Panc1 (cell line): ENCODE measurements around the gene AP1B1. TPM values are rescaled to one million over a fixed set of nuclear protein-coding genes. Genes with fewer than 3 reads are reported as not detected.

Experiments
- ATAC-seq: fragments of 200-7000 bp; cut with Tn5 transposase; 2 replicates; pipeline ENCODE4 v1.9.1; 2020; ENCODE audit warnings: mild to moderate bottlenecking, moderate library complexity
- BruUV-seq: library from RNA; stranded (reverse); fragments of 400-500 nt; replicated peaks from 2 replicates; lab custom pipeline; 2021; lab: Mats Ljungman, UMichigan
- CTCF ChIA-PET: fragments of 300-600 bp; sonication (Branson Sonifier 250); formaldehyde crosslinking; loops from one replicate; lab custom pipeline; 2022; ENCODE audit warnings: antibody characterized with exemption; lab: Charles Lee
- POLR2A ChIA-PET: fragments of 300-600 bp; sonication (Branson Sonifier 250); formaldehyde crosslinking; loops from one replicate; lab custom pipeline; 2022; ENCODE audit warnings: antibody characterized with exemption; lab: Charles Lee
- DNase-seq: peaks from one replicate; pipeline ENCODE4 v3.0.0-alpha.2; 2010; ENCODE audit warnings: low read depth, low spot score
- H3K27ac ChIP-seq: 2 replicates; pipeline ENCODE4 v1.5.1; 2011; ENCODE audit warnings: mild to moderate bottlenecking, low read length, inconsistent platforms
- H3K27me3 ChIP-seq: fragments of 200-500 bp; sonication (Bioruptor generic); 2 replicates; pipeline ENCODE4 v1.6.0; 2014; ENCODE audit warnings: low read length, inconsistent platforms; ENCODE audit not compliant: control insufficient read depth, insufficient read depth
- H3K36me3 ChIP-seq: fragments of 200-500 bp; sonication (Bioruptor generic); 2 replicates; pipeline ENCODE4 v1.5.1; 2014; ENCODE audit warnings: inconsistent platforms, mild to moderate bottlenecking, low read length, moderate library complexity; ENCODE audit not compliant: control insufficient read depth, insufficient read depth
- H3K4me1 ChIP-seq: 2 replicates; pipeline ENCODE4 v1.5.1; 2011; ENCODE audit warnings: inconsistent platforms, mild to moderate bottlenecking, low read length, moderate library complexity; ENCODE audit not compliant: control insufficient read depth, insufficient read depth
- H3K4me3 ChIP-seq, 2 experiments: 2 replicates each; pipeline ENCODE4 v1.5.1; 2011 to 2012; ENCODE audit warnings: low read depth in 2 of 2, low read length in 2 of 2, mild to moderate bottlenecking in 2 of 2, inconsistent platforms in 1 of 2, moderate library complexity in 1 of 2
- H3K9me3 ChIP-seq: fragments of 200-500 bp; sonication (Bioruptor generic); 2 replicates; pipeline ENCODE4 v1.5.1; 2014; ENCODE audit warnings: low read depth, mild to moderate bottlenecking, inconsistent platforms, low read length, moderate library complexity; ENCODE audit not compliant: control insufficient read depth, insufficient read depth
- POLR2AphosphoS5 ChIP-seq: IDR thresholded peaks from 2 replicates; pipeline ENCODE4 v1.6.1; 2012; ENCODE audit warnings: mild to moderate bottlenecking, low read depth, low read length, moderate library complexity
- SIN3A ChIP-seq: IDR thresholded peaks from 2 replicates; pipeline ENCODE4 v1.6.1; 2012; ENCODE audit warnings: low read depth, mild to moderate bottlenecking, low read length, moderate library complexity, borderline replicate concordance; ENCODE audit not compliant: insufficient read depth
- TCF7L2 ChIP-seq: IDR thresholded peaks from 2 replicates; pipeline ENCODE4 v1.6.1; 2011; ENCODE audit warnings: mild to moderate bottlenecking, low read depth, low read length, inconsistent platforms
- in situ Hi-C: cut with HindIII; loops from 2 replicates; pipeline ENCODE4 v1.10.0; 2016; ENCODE audit warnings: low sequenced_read_pairs, low pct_unique_long_range_greater_than_20kb
- intact Hi-C: fragments of 100-400 bp; cut with micrococcal nuclease; formaldehyde crosslinking; loops from one replicate; pipeline ENCODE4 v1.10.0; 2022; ENCODE audit not compliant: unreplicated experiment
- total RNA-seq: library from RNA; stranded (reverse); gene quantifications from one replicate; pipeline ENCODE4 v1.2.1, GENCODE V29; 2021; ENCODE audit not compliant: unreplicated experiment
- TF ChIP-seq, protein P1 (sequence below): fragments of 450-650 bp; IDR thresholded peaks from 2 replicates; pipeline ENCODE4 v1.5.1; 2017; ENCODE audit warnings: mild to moderate bottlenecking
- TF ChIP-seq, protein P2 (sequence below), 2 experiments: IDR thresholded peaks; 2 replicates each; pipeline ENCODE4 v1.6.1; 2011 to 2012; ENCODE audit warnings: low read depth in 2 of 2, control low read depth in 1 of 2, low read length in 1 of 2, mild to moderate bottlenecking in 1 of 2, moderate library complexity in 1 of 2; ENCODE audit not compliant: insufficient read depth in 1 of 2

AP1B1 gene
- total RNA-seq, 1 experiment from 2014 or later, result 48.6 TPM

DNA sequence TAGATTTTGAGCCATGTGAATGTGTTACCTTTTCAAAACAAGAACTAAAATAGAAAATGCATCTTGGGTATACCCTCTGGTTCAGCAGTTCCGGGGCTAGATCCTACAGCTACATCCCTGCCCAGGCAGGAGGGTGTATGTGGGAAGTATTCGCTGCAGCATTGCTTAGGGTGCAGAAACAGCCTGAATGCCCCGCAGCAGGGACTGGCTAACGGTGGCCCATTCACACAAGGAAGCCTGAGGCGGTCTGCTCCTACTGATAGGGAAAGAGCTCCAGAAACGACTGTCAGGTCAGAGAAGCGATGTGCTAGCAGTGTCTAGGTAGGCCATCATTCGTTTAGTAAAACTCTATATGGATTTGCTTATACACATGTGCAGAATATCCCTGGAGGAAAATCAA is 63.0 kb downstream of the AP1B1 start:
- Histone ChIP-seq H3K9me3 (no peaks in the 10 kb centered on the region), H3K4me1 (no peaks in the 10 kb centered on the region), H3K27me3 (no peaks in the 10 kb centered on the region), H3K36me3 (no peaks in the 10 kb centered on the region), H3K27ac (no peak overlapping the region), H3K4me3 (no peak overlapping the region)
- BruUV-seq, result no TSS peak
- intact Hi-C loops (no loop called here), in situ Hi-C loops (no loop called here)
- ChIA-PET POLR2A (no interaction called here), CTCF (no interaction called here)
- ATAC-seq (0 out of 2 replicates have a peak, but pooled peaks have one; percentile 16), DNase-seq (no peak)
- no peak for TF ChIP-seq SIN3A
- no peak for TF ChIP-seq TCF7L2
- no peak for TF ChIP-seq POLR2AphosphoS5
- TF ChIP-seq, protein P1, sequence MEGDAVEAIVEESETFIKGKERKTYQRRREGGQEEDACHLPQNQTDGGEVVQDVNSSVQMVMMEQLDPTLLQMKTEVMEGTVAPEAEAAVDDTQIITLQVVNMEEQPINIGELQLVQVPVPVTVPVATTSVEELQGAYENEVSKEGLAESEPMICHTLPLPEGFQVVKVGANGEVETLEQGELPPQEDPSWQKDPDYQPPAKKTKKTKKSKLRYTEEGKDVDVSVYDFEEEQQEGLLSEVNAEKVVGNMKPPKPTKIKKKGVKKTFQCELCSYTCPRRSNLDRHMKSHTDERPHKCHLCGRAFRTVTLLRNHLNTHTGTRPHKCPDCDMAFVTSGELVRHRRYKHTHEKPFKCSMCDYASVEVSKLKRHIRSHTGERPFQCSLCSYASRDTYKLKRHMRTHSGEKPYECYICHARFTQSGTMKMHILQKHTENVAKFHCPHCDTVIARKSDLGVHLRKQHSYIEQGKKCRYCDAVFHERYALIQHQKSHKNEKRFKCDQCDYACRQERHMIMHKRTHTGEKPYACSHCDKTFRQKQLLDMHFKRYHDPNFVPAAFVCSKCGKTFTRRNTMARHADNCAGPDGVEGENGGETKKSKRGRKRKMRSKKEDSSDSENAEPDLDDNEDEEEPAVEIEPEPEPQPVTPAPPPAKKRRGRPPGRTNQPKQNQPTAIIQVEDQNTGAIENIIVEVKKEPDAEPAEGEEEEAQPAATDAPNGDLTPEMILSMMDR, result no peak
- TF ChIP-seq, protein P2, sequence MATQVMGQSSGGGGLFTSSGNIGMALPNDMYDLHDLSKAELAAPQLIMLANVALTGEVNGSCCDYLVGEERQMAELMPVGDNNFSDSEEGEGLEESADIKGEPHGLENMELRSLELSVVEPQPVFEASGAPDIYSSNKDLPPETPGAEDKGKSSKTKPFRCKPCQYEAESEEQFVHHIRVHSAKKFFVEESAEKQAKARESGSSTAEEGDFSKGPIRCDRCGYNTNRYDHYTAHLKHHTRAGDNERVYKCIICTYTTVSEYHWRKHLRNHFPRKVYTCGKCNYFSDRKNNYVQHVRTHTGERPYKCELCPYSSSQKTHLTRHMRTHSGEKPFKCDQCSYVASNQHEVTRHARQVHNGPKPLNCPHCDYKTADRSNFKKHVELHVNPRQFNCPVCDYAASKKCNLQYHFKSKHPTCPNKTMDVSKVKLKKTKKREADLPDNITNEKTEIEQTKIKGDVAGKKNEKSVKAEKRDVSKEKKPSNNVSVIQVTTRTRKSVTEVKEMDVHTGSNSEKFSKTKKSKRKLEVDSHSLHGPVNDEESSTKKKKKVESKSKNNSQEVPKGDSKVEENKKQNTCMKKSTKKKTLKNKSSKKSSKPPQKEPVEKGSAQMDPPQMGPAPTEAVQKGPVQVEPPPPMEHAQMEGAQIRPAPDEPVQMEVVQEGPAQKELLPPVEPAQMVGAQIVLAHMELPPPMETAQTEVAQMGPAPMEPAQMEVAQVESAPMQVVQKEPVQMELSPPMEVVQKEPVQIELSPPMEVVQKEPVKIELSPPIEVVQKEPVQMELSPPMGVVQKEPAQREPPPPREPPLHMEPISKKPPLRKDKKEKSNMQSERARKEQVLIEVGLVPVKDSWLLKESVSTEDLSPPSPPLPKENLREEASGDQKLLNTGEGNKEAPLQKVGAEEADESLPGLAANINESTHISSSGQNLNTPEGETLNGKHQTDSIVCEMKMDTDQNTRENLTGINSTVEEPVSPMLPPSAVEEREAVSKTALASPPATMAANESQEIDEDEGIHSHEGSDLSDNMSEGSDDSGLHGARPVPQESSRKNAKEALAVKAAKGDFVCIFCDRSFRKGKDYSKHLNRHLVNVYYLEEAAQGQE (IDR thresholded peaks at IDR 0.05; ENCODE audit: insufficient read depth in 1 of 2, low read depth in 2 of 2, low read length in 1 of 2), result no peak

GRCh38 chr22:29323641-29324040 is 64.7 kb downstream of the AP1B1 start:
- CTCF ChIA-PET, result no interaction called here
- BruUV-seq, result no TSS peak

More at GRCh38 chr22:29323641-29324040, 64.7 kb downstream of the AP1B1 start:
- in situ Hi-C loops, result no loop called here
- ATAC-seq (no peak), DNase-seq (no peak)
- H3K36me3 ChIP-seq, result no peaks in the 10 kb centered on the region
- POLR2A ChIA-PET, result interaction anchor here (0.6 kb wide), 1 partner anchor 103 kb away, joined by 12 read pairs; no protein-coding TSS in a partner anchor
- no peaks in the 10 kb centered on the region for H3K4me1 ChIP-seq
- TF ChIP-seq, protein P1, result no peak
- TF ChIP-seq SIN3A, result no peak
- TF ChIP-seq, protein P2 (IDR thresholded peaks at IDR 0.05; ENCODE audit: insufficient read depth in 1 of 2, low read depth in 2 of 2, low read length in 1 of 2), result no peak
- no peak for TF ChIP-seq TCF7L2
- TF ChIP-seq POLR2AphosphoS5, result no peak
- no peak overlapping the region for H3K27ac ChIP-seq
- H3K4me3 ChIP-seq, result no peak overlapping the region
- no peaks in the 10 kb centered on the region for H3K27me3 ChIP-seq
- intact Hi-C loops, result no loop called here
- no peaks in the 10 kb centered on the region for H3K9me3 ChIP-seq
